Measurements from ENCODE around the gene OR4D6. TPM values are rescaled to one million over a fixed set of nuclear protein-coding genes. Genes with fewer than 3 reads are reported as not detected.

The OR4D6 gene
- total RNA-seq, 4 donors from 2014 or later, result not detected

DNA sequence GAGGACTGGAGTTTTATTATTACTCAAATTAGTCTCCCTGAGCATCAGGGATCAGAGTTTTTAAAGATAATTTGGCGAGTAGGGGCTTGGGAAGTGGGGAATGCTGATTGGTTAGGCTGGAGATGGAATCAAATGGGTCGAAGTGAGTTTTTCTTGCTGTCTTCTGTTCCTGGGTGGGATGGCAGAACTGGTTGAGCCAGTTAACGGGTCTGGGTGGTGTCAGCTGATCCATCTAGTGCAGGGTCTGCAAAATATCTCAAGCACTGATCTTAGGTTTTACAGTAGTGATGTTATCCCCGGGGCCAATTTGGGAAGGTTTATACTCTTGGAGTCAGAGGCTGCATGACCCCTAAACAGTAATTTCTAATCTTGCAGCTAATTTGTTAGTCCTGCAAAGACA is 31.6 kb upstream of the OR4D6 start:
- TF ChIP-seq CTCF (IDR thresholded peaks at IDR 0.05; ENCODE audit: low read depth), result no peak

- TF ChIP-seq CTCF (IDR thresholded peaks at IDR 0.05; ENCODE audit: low read depth), result no peak
Observed at GRCh38 chr11:59426361-59427067, 30.2 kb upstream of the OR4D6 start, which contains the start of gene OR5A2. TSS of gene OR5A2 (minus strand) at chr11:59426413. CDS start at chr11:59422953, 3,460 bp downstream.

GRCh38 chr11:59427068-59427382 is 29.7 kb upstream of the OR4D6 start:
- TF ChIP-seq CTCF (IDR thresholded peaks at IDR 0.05; ENCODE audit: low read depth), result no peak

DNA sequence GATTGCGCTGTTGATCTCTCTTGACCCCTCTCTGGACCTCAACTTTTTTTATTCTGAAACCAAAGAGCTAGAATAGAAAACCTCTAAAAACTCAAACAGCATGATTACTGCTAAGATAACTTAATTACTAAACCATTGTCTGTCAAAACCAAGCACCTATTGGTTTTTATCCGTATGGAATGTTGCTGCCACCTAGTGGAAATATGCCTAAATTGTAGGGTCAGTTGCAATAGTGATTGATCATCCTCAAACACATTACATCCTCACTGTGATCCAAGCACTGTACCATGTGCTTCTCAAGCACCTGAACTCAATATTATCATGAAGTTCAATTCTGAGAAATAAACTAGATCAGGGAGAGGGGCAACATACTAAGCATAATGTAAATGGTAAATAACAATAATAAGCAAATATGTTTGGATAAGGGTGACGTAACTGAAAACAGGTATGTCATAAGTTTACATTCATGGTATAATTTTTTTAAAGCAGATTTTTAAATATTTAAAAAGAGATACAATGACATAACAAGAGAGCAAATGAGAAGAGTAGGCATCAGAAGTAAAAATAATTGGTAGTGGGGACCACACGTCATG is 26.7 kb upstream of the OR4D6 start:
- TF ChIP-seq CTCF (IDR thresholded peaks at IDR 0.05; ENCODE audit: low read depth), result no peak

DNA sequence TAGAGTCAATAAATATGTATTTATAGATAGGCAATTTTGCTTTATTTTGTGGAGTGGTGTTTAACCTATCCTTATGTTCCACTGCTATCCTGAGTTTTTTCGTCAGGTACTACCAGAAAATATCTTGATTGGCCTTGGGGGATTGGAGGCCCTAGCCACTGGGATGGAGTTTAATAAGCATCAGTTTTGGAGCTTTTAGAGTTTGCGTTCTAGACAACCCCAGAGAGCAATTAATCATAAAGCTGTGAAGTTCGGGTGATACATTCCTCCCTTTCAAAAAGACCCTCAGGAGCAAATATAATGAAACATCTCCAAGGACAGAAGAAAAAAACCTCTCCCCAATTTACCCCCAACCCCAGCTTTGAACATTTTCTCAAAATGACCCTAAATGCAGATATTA is 20.6 kb upstream of the OR4D6 start, which contains the start of gene OR5A1:
OR5A1 (plus strand) TSS at position 301 of the 400 bp plus-strand sequence. CDS start 6,700 bp downstream, outside the sequence.
- TF ChIP-seq CTCF (IDR thresholded peaks at IDR 0.05; ENCODE audit: low read depth), result no peak

DNA sequence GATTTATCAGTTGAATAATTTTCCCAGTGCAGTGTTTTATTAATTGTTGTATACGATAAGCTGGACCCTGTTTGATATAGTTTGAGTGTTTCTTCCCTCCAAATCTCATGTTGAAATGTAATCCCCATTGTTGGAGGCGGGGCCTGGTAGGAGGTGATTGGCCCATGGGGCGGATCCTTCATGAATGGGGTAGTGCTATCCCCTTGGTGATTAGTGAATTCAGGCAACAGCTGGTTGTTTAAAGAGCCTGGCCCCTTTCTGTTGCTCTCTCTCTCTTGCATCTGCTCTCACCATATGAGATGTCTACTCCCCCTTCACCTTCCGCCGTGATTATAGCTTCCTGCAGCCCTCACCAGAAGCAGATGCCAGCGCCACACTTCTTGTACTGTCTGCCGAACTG is 19.0 kb upstream of the OR4D6 start:
- no peak for TF ChIP-seq CTCF (IDR thresholded peaks at IDR 0.05; ENCODE audit: low read depth)

GRCh38 chr11:59448484-59448883 is 8.3 kb upstream of the OR4D6 start:
- no peak for TF ChIP-seq CTCF (IDR thresholded peaks at IDR 0.05; ENCODE audit: low read depth)

All from subcutaneous adipose tissue (tissue), 4 donors.